T-helper 9 cell (primary cell): ENCODE results near the gene C1QA.

Experiments
- DNase-seq: peaks from one replicate; pipeline ENCODE4 v3.0.0-alpha.2; 2020

The C1QA gene

GRCh38 chr1:22612671-22613571, 23.5 kb upstream of the C1QA start:
- DNase-seq = no peak

GRCh38 chr1:22613572-22613918, 22.9 kb upstream of the C1QA start:
- no peak for DNase-seq

GRCh38 chr1:22613951-22614350, 22.5 kb upstream of the C1QA start:
- DNase-seq = no peak

GRCh38 chr1:22615886-22616285, 20.5 kb upstream of the C1QA start:
- DNase-seq = no peak

GRCh38 chr1:22616571-22616970, 19.9 kb upstream of the C1QA start:
- DNase-seq = no peak

- no peak for DNase-seq
These were observed 18.4 kb upstream of the C1QA start for GRCh38 chr1:22618056-22618455.

GRCh38 chr1:22619252-22619651, 17.2 kb upstream of the C1QA start:
- DNase-seq = no peak

GRCh38 chr1:22619798-22620197, 16.6 kb upstream of the C1QA start:
- DNase-seq = no peak

- DNase-seq = no peak
These were observed 14.7 kb upstream of the C1QA start for GRCh38 chr1:22621761-22622160.

GRCh38 chr1:22625262-22625925, 11.0 kb upstream of the C1QA start:
- no peak for DNase-seq

- no peak for DNase-seq
These were observed 9.9 kb upstream of the C1QA start for GRCh38 chr1:22626237-22627157.

- no peak for DNase-seq
These were observed 9.1 kb upstream of the C1QA start for GRCh38 chr1:22627331-22627730.

GRCh38 chr1:22628698-22629444, 7.6 kb upstream of the C1QA start:
- no peak for DNase-seq

GRCh38 chr1:22629886-22630285, 6.5 kb upstream of the C1QA start:
- DNase-seq = no peak

- DNase-seq = no peak
These were observed 2.5 kb upstream of the C1QA start for GRCh38 chr1:22633697-22634463.

- DNase-seq = no peak
These were observed 992 bp upstream of the C1QA start for GRCh38 chr1:22635436-22635835.

GRCh38 chr1:22636927-22637326, 499 bp downstream of the C1QA start:
- no peak for DNase-seq

GRCh38 chr1:22637907-22638445, 1.5 kb downstream of the C1QA start:
- no peak for DNase-seq

- no peak for DNase-seq
These were observed 2.2 kb downstream of the C1QA start for GRCh38 chr1:22638476-22639234.

GRCh38 chr1:22639286-22639685, 2.9 kb downstream of the C1QA start:
- no peak for DNase-seq

GRCh38 chr1:22641247-22641646, 4.8 kb downstream of the C1QA start:
- no peak for DNase-seq
